H1 (cell line): ENCODE results near the gene DSTN. TPM values are rescaled to one million over a fixed set of nuclear protein-coding genes. Genes with fewer than 3 reads are reported as not detected.

Source experiments
- polyA plus RNA-seq, 7 experiments: library from polyadenylated mRNA; depleted of rRNA in 3 of 7; stranded (reverse) in 5 of 7; unstranded in 2 of 7; fragments of >200 nt in 5 of 7; fragments of 200-250 nt in 2 of 7; gene quantifications; 1 replicate in 5 of 7; 2 replicates in 1 of 7; 4 replicates in 1 of 7; pipeline versions ENCODE4 v1.2.1 to v1.2.3, GENCODE V29; 2011 to 2013; ENCODE audit warnings: missing spikeins in 2 of 7, mixed read lengths in 2 of 7
- total RNA-seq: library from RNA; stranded (reverse); fragmentation: NEBNext Ultra II Directional; extraction: Animal tissue kit (Norgen Biotek cat#: 25700); gene quantifications from 2 replicates; pipeline ENCODE4 v1.2.1, GENCODE V29; 2021

Gene DSTN
- total and polyA plus RNA-seq, 2 of the 8 experiments (the other 6 are each of a cell fraction or from before 2014, with no cell fraction given): 43.3 to 208 TPM

Other genes with a start within 250 kb of the DSTN start
- gene BFSP1, start 38.7 kb upstream of the DSTN start, total RNA-seq: 2.5 and 3.2 TPM in 2 replicates
- 1.5 and 1.8 TPM in 2 replicates for gene BFSP1, start 38.7 kb upstream of the DSTN start, polyA plus RNA-seq (2011; rRNA removed)
- 153 and 157 TPM in 2 replicates for gene RRBP1, start 112.2 kb downstream of the DSTN start, total RNA-seq
- 15.9 and 20.2 TPM in 2 replicates for gene RRBP1, start 112.2 kb downstream of the DSTN start, polyA plus RNA-seq (2011; rRNA removed)
- gene BANF2, start 129.9 kb downstream of the DSTN start, total RNA-seq: not detected in 2 replicates
- not detected in 2 replicates for gene BANF2, start 129.9 kb downstream of the DSTN start, polyA plus RNA-seq (2011; rRNA removed)